HEK293 (cell line): ENCODE results near the gene LPAR6.

Experiments
- CTCF ChIA-PET: fragments of 350-600 bp; formaldehyde crosslinking; extraction: SDS; loops from one replicate; lab custom pipeline; 2021; ENCODE audit warnings: antibody characterized with exemption; lab: Yijun Ruan, JAX
- POLR2A ChIA-PET: fragments of 300-600 bp; formaldehyde crosslinking; extraction: SDS; loops from one replicate; lab custom pipeline; 2020; ENCODE audit warnings: antibody characterized with exemption, inconsistent platforms; lab: Yijun Ruan, JAX
- H3K27ac ChIP-seq: fragments of 200-500 bp; sonication (Bioruptor generic); 2 replicates; pipeline ENCODE4 v1.5.1; 2014; ENCODE audit warnings: low read depth, low read length, control low read depth, inconsistent platforms; ENCODE audit errors: extremely low read depth
- H3K36me3 ChIP-seq, 2 experiments: fragments of 200-500 bp in 1 of 2; sonication (Bioruptor generic) in 1 of 2; 1 replicate in 1 of 2; 2 replicates in 1 of 2; pipeline ENCODE4 v1.5.1; 2014 to 2017; ENCODE audit warnings: inconsistent platforms in 2 of 2, low read length in 2 of 2; ENCODE audit not compliant: control insufficient read depth in 2 of 2, insufficient read depth in 1 of 2
- H3K4me1 ChIP-seq: fragments of 200-500 bp; sonication (Bioruptor generic); 2 replicates; pipeline ENCODE4 v1.5.1; 2014; ENCODE audit warnings: mild to moderate bottlenecking, low read length, inconsistent platforms; ENCODE audit not compliant: control insufficient read depth, insufficient read depth
- H3K4me3 ChIP-seq: 2 replicates; pipeline ENCODE4 v1.5.1; 2011; ENCODE audit warnings: low read depth, mild to moderate bottlenecking, control low read depth, low read length, moderate library complexity
- H3K9me3 ChIP-seq: fragments of 200-500 bp; sonication (Bioruptor generic); 2 replicates; pipeline ENCODE4 v1.5.1; 2014; ENCODE audit warnings: low read depth, low read length, inconsistent platforms; ENCODE audit not compliant: control insufficient read depth, insufficient read depth
- BCL11B ChIP-seq: fragments of 450-650 bp; formaldehyde crosslinking; IDR thresholded peaks from 2 replicates; pipeline ENCODE4 v1.5.1; 2016; ENCODE audit warnings: low read depth, missing biosample characterization, missing genetic modification characterization
- HOXC10 ChIP-seq: sonication (generic); formaldehyde crosslinking; IDR thresholded peaks from 2 replicates; pipeline ENCODE4 v1.8.1; 2023; ENCODE audit warnings: mild to moderate bottlenecking, missing genetic modification reagents
- HOXD13 ChIP-seq: sonication (generic); formaldehyde crosslinking; IDR thresholded peaks from 2 replicates; pipeline ENCODE4 v1.8.0; 2022; ENCODE audit warnings: missing genetic modification reagents, borderline replicate concordance
- OVOL3 ChIP-seq: fragments of 450-650 bp; formaldehyde crosslinking; IDR thresholded peaks from 2 replicates; pipeline ENCODE4 v1.5.1; 2016; ENCODE audit warnings: missing biosample characterization, missing genetic modification characterization
- SETDB1 ChIP-seq: IDR thresholded peaks from one replicate; pipeline ENCODE4 v1.6.1; 2017; ENCODE audit warnings: mild to moderate bottlenecking, low read length, moderate library complexity, mixed read lengths; ENCODE audit not compliant: insufficient read length
- SP2 ChIP-seq: fragments of 450-650 bp; formaldehyde crosslinking; IDR thresholded peaks from 2 replicates; pipeline ENCODE4 v1.5.1; 2016; ENCODE audit warnings: missing biosample characterization, missing genetic modification characterization
- TSHZ1 ChIP-seq: fragments of 450-650 bp; formaldehyde crosslinking; IDR thresholded peaks from 2 replicates; pipeline ENCODE4 v1.5.1; 2016; ENCODE audit warnings: missing biosample characterization, missing genetic modification characterization, borderline replicate concordance
- ZBTB20 ChIP-seq: fragments of 450-650 bp; formaldehyde crosslinking; IDR thresholded peaks from 2 replicates; pipeline ENCODE4 v1.5.1; 2016; ENCODE audit warnings: missing biosample characterization, missing genetic modification characterization
- ZNF121 ChIP-seq: fragments of 450-650 bp; formaldehyde crosslinking; IDR thresholded peaks from 2 replicates; pipeline ENCODE4 v1.5.1; 2016; ENCODE audit warnings: missing biosample characterization, missing genetic modification characterization
- ZNF146 ChIP-seq: fragments of 450-650 bp; formaldehyde crosslinking; IDR thresholded peaks from 2 replicates; pipeline ENCODE4 v1.5.1; 2016; ENCODE audit warnings: missing biosample characterization, missing genetic modification characterization
- ZNF155 ChIP-seq: fragments of 450-650 bp; formaldehyde crosslinking; IDR thresholded peaks from 2 replicates; pipeline ENCODE4 v1.5.1; 2016; ENCODE audit warnings: missing biosample characterization, missing genetic modification characterization
- ZNF16 ChIP-seq: fragments of 450-650 bp; formaldehyde crosslinking; IDR thresholded peaks from 2 replicates; pipeline ENCODE4 v1.5.1; 2016; ENCODE audit warnings: low read depth, missing biosample characterization, missing genetic modification characterization
- ZNF175 ChIP-seq: fragments of 450-650 bp; formaldehyde crosslinking; IDR thresholded peaks from 2 replicates; pipeline ENCODE4 v1.5.1; 2016; ENCODE audit warnings: missing biosample characterization, missing genetic modification characterization
- ZNF184 ChIP-seq: fragments of 450-650 bp; IDR thresholded peaks from 2 replicates; pipeline ENCODE4 v1.5.1; 2018; ENCODE audit warnings: missing biosample characterization, mild to moderate bottlenecking, missing genetic modification characterization
- ZNF202 ChIP-seq: fragments of 450-650 bp; formaldehyde crosslinking; IDR thresholded peaks from 2 replicates; pipeline ENCODE4 v1.5.1; 2016; ENCODE audit warnings: missing biosample characterization, missing genetic modification characterization, borderline replicate concordance
- ZNF239 ChIP-seq: fragments of 450-650 bp; formaldehyde crosslinking; IDR thresholded peaks from 2 replicates; pipeline ENCODE4 v1.5.1; 2016; ENCODE audit warnings: missing biosample characterization, missing genetic modification characterization
- ZNF280D ChIP-seq: fragments of 450-650 bp; formaldehyde crosslinking; IDR thresholded peaks from 2 replicates; pipeline ENCODE4 v1.5.1; 2016; ENCODE audit warnings: missing biosample characterization, missing genetic modification characterization
- ZNF596 ChIP-seq: fragments of 450-650 bp; IDR thresholded peaks from 2 replicates; pipeline ENCODE4 v1.5.0; 2018; ENCODE audit warnings: missing biosample characterization, mild to moderate bottlenecking, missing genetic modification characterization, moderate library complexity
- TF ChIP-seq, protein P1 (sequence below): fragments of 450-650 bp; formaldehyde crosslinking; IDR thresholded peaks from 2 replicates; pipeline ENCODE4 v1.5.1; 2017; ENCODE audit warnings: missing biosample characterization, missing genetic modification characterization

LPAR6 gene

GRCh38 chr13:48415516-48415915, 2.6 kb upstream of the LPAR6 start:
- CTCF ChIA-PET = no interaction called here
- no peaks in the 10 kb centered on the region for H3K9me3 ChIP-seq
- POLR2A ChIA-PET = no interaction called here
- H3K4me1 ChIP-seq = peaks cover 5% of the 10 kb centered on the region; the same call in 1 of the 2 replicates
- TF ChIP-seq ZNF280D (tag by site-specific recombination) = no peak
- no peak for TF ChIP-seq HOXD13 (CRISPR knock-in tag)
- TF ChIP-seq OVOL3 (tag by site-specific recombination) = no peak
- TF ChIP-seq HOXC10 (CRISPR knock-in tag) = no peak
- TF ChIP-seq BCL11B (tag by site-specific recombination) = no peak
- no peak for TF ChIP-seq SETDB1
- TF ChIP-seq ZNF155 (tag by site-specific recombination) = no peak
- no peak for TF ChIP-seq ZNF202 (tag by site-specific recombination)
- no peak for TF ChIP-seq ZBTB20 (tag by site-specific recombination)
- TF ChIP-seq ZNF175 (tag by site-specific recombination) = no peak
- TF ChIP-seq SP2 (tag by site-specific recombination) = no peak
- no peak for TF ChIP-seq ZNF146 (tag by site-specific recombination)
- no peak for TF ChIP-seq ZNF239 (tag by site-specific recombination)
- no peak for TF ChIP-seq ZNF596 (tag by site-specific recombination)
- TF ChIP-seq TSHZ1 (tag by site-specific recombination) = no peak
- no peak for TF ChIP-seq ZNF16 (tag by site-specific recombination)
- TF ChIP-seq ZNF184 (tag by site-specific recombination) = no peak
- TF ChIP-seq, all 188 proteins: peak for 0
- Histone ChIP-seq H3K27ac (no peak overlapping the region), H3K4me3 (no peak overlapping the region), H3K36me3 (peaks cover 0 to 3% of the 10 kb centered on the region in 2 experiments; a peak in 2 of 3 replicates)

- H3K4me1 ChIP-seq = peaks cover 5% of the 10 kb centered on the region; the same call in 1 of the 2 replicates
- TF ChIP-seq ZNF121 (tag by site-specific recombination) = no peak
- TF ChIP-seq, protein P1, sequence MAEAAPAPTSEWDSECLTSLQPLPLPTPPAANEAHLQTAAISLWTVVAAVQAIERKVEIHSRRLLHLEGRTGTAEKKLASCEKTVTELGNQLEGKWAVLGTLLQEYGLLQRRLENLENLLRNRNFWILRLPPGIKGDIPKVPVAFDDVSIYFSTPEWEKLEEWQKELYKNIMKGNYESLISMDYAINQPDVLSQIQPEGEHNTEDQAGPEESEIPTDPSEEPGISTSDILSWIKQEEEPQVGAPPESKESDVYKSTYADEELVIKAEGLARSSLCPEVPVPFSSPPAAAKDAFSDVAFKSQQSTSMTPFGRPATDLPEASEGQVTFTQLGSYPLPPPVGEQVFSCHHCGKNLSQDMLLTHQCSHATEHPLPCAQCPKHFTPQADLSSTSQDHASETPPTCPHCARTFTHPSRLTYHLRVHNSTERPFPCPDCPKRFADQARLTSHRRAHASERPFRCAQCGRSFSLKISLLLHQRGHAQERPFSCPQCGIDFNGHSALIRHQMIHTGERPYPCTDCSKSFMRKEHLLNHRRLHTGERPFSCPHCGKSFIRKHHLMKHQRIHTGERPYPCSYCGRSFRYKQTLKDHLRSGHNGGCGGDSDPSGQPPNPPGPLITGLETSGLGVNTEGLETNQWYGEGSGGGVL (tag by site-specific recombination) = no peak
- no peaks in the 10 kb centered on the region for H3K9me3 ChIP-seq
- no peak overlapping the region for H3K27ac ChIP-seq
- no peak overlapping the region for H3K4me3 ChIP-seq
- peaks cover 0 to 3% of the 10 kb centered on the region in 2 experiments; a peak in 2 of 3 replicates for H3K36me3 ChIP-seq
- ChIA-PET POLR2A (no interaction called here), CTCF (interaction anchor here (0.6 kb wide), 2 partner anchors 81 to 400 kb away, joined by 3 read pairs; no protein-coding TSS in a partner anchor)
Observed at GRCh38 chr13:48414501-48414900, 1.6 kb upstream of the LPAR6 start.
